ENCODE results near the gene GEN1. TPM values are rescaled to one million over a fixed set of nuclear protein-coding genes. Genes with fewer than 3 reads are reported as not detected.
A peak's percentile ranks its signal among the peaks of the same experiment; 100 is the strongest.

GEN1 gene
- total and polyA plus RNA-seq, 2 of the 13 experiments (the other 11 are each of a cell fraction or from before 2014, with no cell fraction given), result 9.9 to 27.1 TPM

GRCh38 chr2:17800219-17800618, 46.3 kb downstream of the GEN1 start (continued):
- TF ChIP-seq ZNF33A (CRISPR knock-in tag; IDR thresholded peaks at IDR 0.05; ENCODE audit: borderline replicate concordance) (no peak), POLR2G (IDR thresholded peaks at IDR 0.05; ENCODE audit: low read depth, low read length) (no peak), GMEB2 (CRISPR knock-in tag; IDR thresholded peaks at IDR 0.05; ENCODE audit: low read depth) (no peak), RFX1 (IDR thresholded peaks at IDR 0.05) (peak; percentile 37; the same call in 1 of the 2 replicates), KLF6 (CRISPR knock-in tag; IDR thresholded peaks at IDR 0.05) (no peak), MXI1 (IDR thresholded peaks at IDR 0.05; ENCODE audit: borderline replicate concordance, low read depth, low read length) (0 out of 3 replicates have a peak, but pooled peaks have one; percentile 38), ZC3H4 (CRISPR knock-in tag; IDR thresholded peaks at IDR 0.05; ENCODE audit: borderline replicate concordance) (no peak), ZNF367 (CRISPR knock-in tag; IDR thresholded peaks at IDR 0.05; ENCODE audit: borderline replicate concordance) (peak; percentile 87; the same call in 1 of the 2 replicates), RAD21 (CRISPR knock-in tag; IDR thresholded peaks at IDR 0.05) (no peak), ZNF331 (CRISPR knock-in tag; IDR thresholded peaks at IDR 0.05) (0 out of 2 replicates have a peak, but pooled peaks have one; percentile 29), ZNF292 (CRISPR knock-in tag; IDR thresholded peaks at IDR 0.05; ENCODE audit: borderline replicate concordance, low read depth) (peak; percentile 57; the same call in 1 of the 2 replicates), REL (CRISPR knock-in tag; conservative IDR thresholded peaks at IDR 0.05) (no peak), BHLHE40 (IDR thresholded peaks at IDR 0.05; ENCODE audit: low read length) (peak; percentile 47; the same call in 1 of the 2 replicates), CC2D1A (CRISPR knock-in tag; IDR thresholded peaks at IDR 0.05) (no peak), TFDP2 (CRISPR knock-in tag; IDR thresholded peaks at IDR 0.05) (0 out of 2 replicates have a peak, but pooled peaks have one; percentile 22), FOXK1 (CRISPR knock-in tag; IDR thresholded peaks at IDR 0.05; ENCODE audit: borderline replicate concordance, low read depth) (no peak), KDM1A (CRISPR knock-in tag; IDR thresholded peaks at IDR 0.05) (no peak), ZNF562 (CRISPR knock-in tag; IDR thresholded peaks at IDR 0.05; ENCODE audit: borderline replicate concordance) (no peak), SETDB1 (CRISPR knock-in tag; IDR thresholded peaks at IDR 0.05; ENCODE audit: borderline replicate concordance) (no peak), MED1 (CRISPR knock-in tag; IDR thresholded peaks at IDR 0.05) (no peak), ZNF782 (CRISPR knock-in tag; IDR thresholded peaks at IDR 0.05; ENCODE audit: borderline replicate concordance) (no peak)
- TF ChIP-seq, protein P1, sequence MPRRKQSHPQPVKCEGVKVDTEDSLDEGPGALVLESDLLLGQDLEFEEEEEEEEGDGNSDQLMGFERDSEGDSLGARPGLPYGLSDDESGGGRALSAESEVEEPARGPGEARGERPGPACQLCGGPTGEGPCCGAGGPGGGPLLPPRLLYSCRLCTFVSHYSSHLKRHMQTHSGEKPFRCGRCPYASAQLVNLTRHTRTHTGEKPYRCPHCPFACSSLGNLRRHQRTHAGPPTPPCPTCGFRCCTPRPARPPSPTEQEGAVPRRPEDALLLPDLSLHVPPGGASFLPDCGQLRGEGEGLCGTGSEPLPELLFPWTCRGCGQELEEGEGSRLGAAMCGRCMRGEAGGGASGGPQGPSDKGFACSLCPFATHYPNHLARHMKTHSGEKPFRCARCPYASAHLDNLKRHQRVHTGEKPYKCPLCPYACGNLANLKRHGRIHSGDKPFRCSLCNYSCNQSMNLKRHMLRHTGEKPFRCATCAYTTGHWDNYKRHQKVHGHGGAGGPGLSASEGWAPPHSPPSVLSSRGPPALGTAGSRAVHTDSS (CRISPR knock-in tag; conservative IDR thresholded peaks at IDR 0.05), result no peak
- TF ChIP-seq, protein P2, sequence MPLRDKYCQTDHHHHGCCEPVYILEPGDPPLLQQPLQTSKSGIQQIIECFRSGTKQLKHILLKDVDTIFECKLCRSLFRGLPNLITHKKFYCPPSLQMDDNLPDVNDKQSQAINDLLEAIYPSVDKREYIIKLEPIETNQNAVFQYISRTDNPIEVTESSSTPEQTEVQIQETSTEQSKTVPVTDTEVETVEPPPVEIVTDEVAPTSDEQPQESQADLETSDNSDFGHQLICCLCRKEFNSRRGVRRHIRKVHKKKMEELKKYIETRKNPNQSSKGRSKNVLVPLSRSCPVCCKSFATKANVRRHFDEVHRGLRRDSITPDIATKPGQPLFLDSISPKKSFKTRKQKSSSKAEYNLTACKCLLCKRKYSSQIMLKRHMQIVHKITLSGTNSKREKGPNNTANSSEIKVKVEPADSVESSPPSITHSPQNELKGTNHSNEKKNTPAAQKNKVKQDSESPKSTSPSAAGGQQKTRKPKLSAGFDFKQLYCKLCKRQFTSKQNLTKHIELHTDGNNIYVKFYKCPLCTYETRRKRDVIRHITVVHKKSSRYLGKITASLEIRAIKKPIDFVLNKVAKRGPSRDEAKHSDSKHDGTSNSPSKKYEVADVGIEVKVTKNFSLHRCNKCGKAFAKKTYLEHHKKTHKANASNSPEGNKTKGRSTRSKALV (CRISPR knock-in tag; IDR thresholded peaks at IDR 0.05), result no peak

Data from HepG2 (cell line).